PFSK-1 (cell line): ENCODE data around the gene RAP1GAP2.

Source experiments
- FOXP2 ChIP-seq: optimal IDR thresholded peaks from 2 replicates; pipeline ENCODE3; 2011; ENCODE audit warnings: borderline replicate concordance, control low read depth, inconsistent platforms; ENCODE audit not compliant: insufficient read depth; ENCODE audit errors: extremely low read length, extremely low read depth
- POLR2AphosphoS5 ChIP-seq: IDR thresholded peaks from 2 replicates; pipeline ENCODE4 v1.6.1; 2012; ENCODE audit warnings: low read depth, mild to moderate bottlenecking, control low read depth, low read length, moderate library complexity
- REST ChIP-seq, 2 experiments: IDR thresholded peaks; 2 replicates each; pipeline versions ENCODE4 v1.6.1 to v1.8.0; 2011 to 2012; ENCODE audit warnings: low read depth in 2 of 2, low read length in 2 of 2, control low read depth in 1 of 2, inconsistent platforms in 1 of 2, mild to moderate bottlenecking in 1 of 2, moderate library complexity in 1 of 2; ENCODE audit not compliant: insufficient read depth in 1 of 2
- SIN3A ChIP-seq: IDR thresholded peaks from 2 replicates; pipeline ENCODE4 v1.6.1; 2012; ENCODE audit warnings: mild to moderate bottlenecking, low read length, moderate library complexity, borderline replicate concordance; ENCODE audit not compliant: insufficient read depth
- TAF1 ChIP-seq: IDR thresholded peaks from 2 replicates; pipeline ENCODE4 v1.6.1; 2012; ENCODE audit warnings: low read length, control low read depth, borderline replicate concordance; ENCODE audit not compliant: insufficient read depth

RAP1GAP2 gene

GRCh38 chr17:2912754-2913153 is 116.5 kb downstream of the RAP1GAP2 start:
- TF ChIP-seq TAF1, result no peak
- no peak for TF ChIP-seq SIN3A
- no peak for TF ChIP-seq REST (IDR thresholded peaks at IDR 0.05; ENCODE audit: insufficient read depth in 1 of 2, low read depth in 2 of 2, low read length in 2 of 2)
- TF ChIP-seq FOXP2, result no peak
- no peak for TF ChIP-seq POLR2AphosphoS5

GRCh38 chr17:2916461-2916860 is 120.2 kb downstream of the RAP1GAP2 start:
- TF ChIP-seq POLR2AphosphoS5, result no peak
- TF ChIP-seq FOXP2, result no peak
- no peak for TF ChIP-seq REST (IDR thresholded peaks at IDR 0.05; ENCODE audit: insufficient read depth in 1 of 2, low read depth in 2 of 2, low read length in 2 of 2)
- no peak for TF ChIP-seq SIN3A
- TF ChIP-seq TAF1, result no peak

- no peak for TF ChIP-seq REST (IDR thresholded peaks at IDR 0.05; ENCODE audit: insufficient read depth in 1 of 2, low read depth in 2 of 2, low read length in 2 of 2)
- TF ChIP-seq SIN3A, result no peak
These were observed 125.2 kb downstream of the RAP1GAP2 start for GRCh38 chr17:2921443-2921842.

- TF ChIP-seq POLR2AphosphoS5 (no peak), TAF1 (no peak), SIN3A (no peak), FOXP2 (no peak), REST (IDR thresholded peaks at IDR 0.05; ENCODE audit: insufficient read depth in 1 of 2, low read depth in 2 of 2, low read length in 2 of 2) (no peak)
These were observed 128.0 kb downstream of the RAP1GAP2 start for GRCh38 chr17:2924211-2924610.

- no peak for TF ChIP-seq TAF1
- no peak for TF ChIP-seq REST (IDR thresholded peaks at IDR 0.05; ENCODE audit: insufficient read depth in 1 of 2, low read depth in 2 of 2, low read length in 2 of 2)
These were observed 128.8 kb downstream of the RAP1GAP2 start for GRCh38 chr17:2925011-2925410.
